ENCODE data around the gene ATPAF1. TPM values are rescaled to one million over a fixed set of nuclear protein-coding genes. Genes with fewer than 3 reads are reported as not detected.
"Not testable (repeated sequence)": the region's sequence is repeated elsewhere in the genome, so short reads cannot be mapped to it uniquely, and the experiment has no call there.

Gene ATPAF1
- total RNA-seq, 1 donor from 2014 or later, result 79.3 TPM

- Histone ChIP-seq H3K79me2 (ENCODE audit: low read depth) (no peaks in the 10 kb centered on the region), H3K4me1 (no peaks in the 10 kb centered on the region), H3K9me3 (ENCODE audit: low read depth) (no peaks in the 10 kb centered on the region), H3K27ac (no peak overlapping the region), H3K4me3 (no peak overlapping the region), H4K20me1 (ENCODE audit: low read depth) (peaks cover 10% of the 10 kb centered on the region), H3F3A (ENCODE audit: low read depth) (no peaks in the 10 kb centered on the region), H3K4me2 (no peak overlapping the region), H3K9ac (peak overlapping the region; percentile 2), H3K36me3 (no peaks in the 10 kb centered on the region), H2AFZ (replicated peaks) (no peak overlapping the region), H3K27me3 (no peaks in the 10 kb centered on the region)
- H3K27ac Mint-ChIP-seq, result no peak overlapping the region
- H3K9me3 Mint-ChIP-seq, result no peaks in the 10 kb centered on the region
- no peaks in the 10 kb centered on the region for H3K4me1 Mint-ChIP-seq
- no peak for DNase-seq (ENCODE audit: low spot score)
- H3K27me3 Mint-ChIP-seq (ENCODE audit: insufficient read depth, low read depth), result no peaks in the 10 kb centered on the region
- peaks cover 14% of the 10 kb centered on the region for H3K36me3 Mint-ChIP-seq
- TF ChIP-seq EZH2 (IDR thresholded peaks at IDR 0.05) (no peak), EZH2phosphoT487 (IDR thresholded peaks at IDR 0.05) (no peak), CTCF (IDR thresholded peaks at IDR 0.05) (no peak)
- H3K4me3 Mint-ChIP-seq, result no peak overlapping the region
These were observed 31.5 kb upstream of the ATPAF1 start for GRCh38 chr1:46699666-46700065.

DNA sequence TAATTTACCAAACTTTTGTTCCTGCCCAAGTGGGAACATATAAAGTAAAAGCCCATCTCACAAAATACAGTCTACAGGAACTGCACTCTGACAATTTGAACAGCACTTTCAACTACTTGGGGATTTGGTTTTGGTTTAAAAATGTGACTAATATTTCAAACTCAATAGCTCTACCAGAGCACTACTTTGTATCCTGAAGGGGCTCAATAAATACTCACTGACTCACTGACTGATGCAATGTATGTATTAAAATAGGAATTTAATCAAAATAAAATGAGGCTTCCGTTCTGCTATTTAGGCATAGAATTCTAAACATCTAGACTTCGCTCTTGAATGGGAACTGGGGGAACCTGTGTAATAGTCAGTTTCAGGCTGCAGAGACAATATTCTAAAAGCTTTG, 28.9 kb upstream of the ATPAF1 start:
- Histone ChIP-seq H3K4me1 (no peaks in the 10 kb centered on the region), H3K4me3 (no peak overlapping the region), H3K9me3 (ENCODE audit: low read depth) (no peaks in the 10 kb centered on the region), H2AFZ (replicated peaks) (no peak overlapping the region), H3K27me3 (no peaks in the 10 kb centered on the region), H4K20me1 (ENCODE audit: low read depth) (peaks cover 10% of the 10 kb centered on the region), H3K79me2 (ENCODE audit: low read depth) (no peaks in the 10 kb centered on the region), H3K36me3 (no peaks in the 10 kb centered on the region), H3F3A (ENCODE audit: low read depth) (no peaks in the 10 kb centered on the region), H3K27ac (no peak overlapping the region), H3K9ac (no peak overlapping the region), H3K4me2 (no peak overlapping the region)
- no peak for DNase-seq (ENCODE audit: low spot score)
- H3K27ac Mint-ChIP-seq, result no peak overlapping the region
- H3K4me3 Mint-ChIP-seq, result no peak overlapping the region
- H3K9me3 Mint-ChIP-seq, result no peaks in the 10 kb centered on the region
- H3K36me3 Mint-ChIP-seq, result peaks cover 9% of the 10 kb centered on the region
- no peak for TF ChIP-seq EZH2 (IDR thresholded peaks at IDR 0.05)
- TF ChIP-seq EZH2phosphoT487 (IDR thresholded peaks at IDR 0.05), result no peak
- TF ChIP-seq CTCF (IDR thresholded peaks at IDR 0.05), result no peak
- no peaks in the 10 kb centered on the region for H3K4me1 Mint-ChIP-seq
- no peaks in the 10 kb centered on the region for H3K27me3 Mint-ChIP-seq (ENCODE audit: insufficient read depth, low read depth)

DNA sequence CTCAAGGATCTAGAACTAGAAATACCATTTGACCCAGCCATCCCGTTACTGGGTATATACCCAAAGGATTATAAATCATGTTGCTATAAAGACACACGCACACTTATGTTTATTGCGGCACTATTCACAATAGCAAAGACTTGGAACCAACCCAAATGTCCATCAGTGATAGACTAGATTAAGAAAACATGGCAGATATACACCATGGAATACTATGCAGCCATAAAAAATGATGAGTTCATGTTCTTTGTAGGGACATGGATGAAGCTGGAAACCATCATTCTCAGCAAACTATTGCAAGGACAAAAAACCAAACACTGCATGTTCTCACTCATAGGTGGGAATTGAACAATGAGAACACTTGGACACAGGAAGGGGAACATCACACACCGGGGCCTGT, 26.5 kb upstream of the ATPAF1 start:
- not testable (repeated sequence) for H3K9me3 ChIP-seq (ENCODE audit: low read depth); H3K9me3 Mint-ChIP-seq; H3K27ac ChIP-seq; DNase-seq (ENCODE audit: low spot score); H3K4me2 ChIP-seq; H2AFZ ChIP-seq (replicated peaks); H3K4me1 Mint-ChIP-seq; H3K27me3 ChIP-seq; H3K79me2 ChIP-seq (ENCODE audit: low read depth); H3K27me3 Mint-ChIP-seq (ENCODE audit: insufficient read depth, low read depth); H4K20me1 ChIP-seq (ENCODE audit: low read depth); H3K4me3 ChIP-seq; H3K4me1 ChIP-seq; H3K4me3 Mint-ChIP-seq; H3K36me3 ChIP-seq; H3K27ac Mint-ChIP-seq; H3K9ac ChIP-seq; H3F3A ChIP-seq (ENCODE audit: low read depth)
- H3K36me3 Mint-ChIP-seq, result peaks cover 14% of the 10 kb centered on the region

GRCh38 chr1:46692811-46693770, 24.9 kb upstream of the ATPAF1 start:
- Histone ChIP-seq H3K27me3 (no peaks in the 10 kb centered on the region), H3K36me3 (no peaks in the 10 kb centered on the region), H4K20me1 (ENCODE audit: low read depth) (peaks cover 6% of the 10 kb centered on the region), H3K4me1 (peaks cover 10% of the 10 kb centered on the region), H3F3A (ENCODE audit: low read depth) (no peaks in the 10 kb centered on the region), H3K9ac (no peak overlapping the region), H2AFZ (replicated peaks) (no peak overlapping the region), H3K79me2 (ENCODE audit: low read depth) (no peaks in the 10 kb centered on the region), H3K4me2 (no peak overlapping the region), H3K9me3 (ENCODE audit: low read depth) (no peaks in the 10 kb centered on the region), H3K4me3 (no peak overlapping the region), H3K27ac (no peak overlapping the region)
- no peaks in the 10 kb centered on the region for H3K9me3 Mint-ChIP-seq
- TF ChIP-seq EZH2 (IDR thresholded peaks at IDR 0.05) (no peak), CTCF (IDR thresholded peaks at IDR 0.05) (no peak)
- H3K36me3 Mint-ChIP-seq, result peaks cover 16% of the 10 kb centered on the region
- H3K27me3 Mint-ChIP-seq (ENCODE audit: insufficient read depth, low read depth), result no peaks in the 10 kb centered on the region
- DNase-seq (ENCODE audit: low spot score), result no peak
- no peak overlapping the region for H3K27ac Mint-ChIP-seq
- no peak overlapping the region for H3K4me3 Mint-ChIP-seq
- H3K4me1 Mint-ChIP-seq, result peaks cover 15% of the 10 kb centered on the region

Measured in neural progenitor cell (in vitro differentiated cells).